Hepatocyte (in vitro differentiated cells): ENCODE results near the gene ZNF860.

ENCODE experiments used
- CTCF ChIP-seq: fragments of 200-600 bp; sonication (generic); IDR thresholded peaks from 2 replicates; pipeline ENCODE4 v1.5.1; 2016; ENCODE audit warnings: antibody characterized with exemption, mild to moderate bottlenecking; ENCODE audit not compliant: poor library complexity
- EZH2 ChIP-seq: fragments of 200-600 bp; sonication (generic); IDR thresholded peaks from 2 replicates; pipeline ENCODE4 v1.6.1; 2016; ENCODE audit warnings: antibody characterized with exemption, mild to moderate bottlenecking, borderline replicate concordance
- EZH2phosphoT487 ChIP-seq: fragments of 200-600 bp; sonication (generic); IDR thresholded peaks from one replicate; pipeline ENCODE4 v1.6.1; 2018; ENCODE audit warnings: antibody characterized with exemption, mild to moderate bottlenecking, low read depth, moderate library complexity; ENCODE audit not compliant: unreplicated experiment, severe bottlenecking

- TF ChIP-seq CTCF = no peak
- no peak for TF ChIP-seq EZH2phosphoT487
- no peak for TF ChIP-seq EZH2
These were observed 20.6 kb upstream of the ZNF860 start for GRCh38 chr3:31960793-31961431.
